K562 (cell line): Measurements from ENCODE around the gene BIK. TPM values are rescaled to one million over a fixed set of nuclear protein-coding genes. Genes with fewer than 3 reads are reported as not detected.

Experiments
- L3MBTL2 ChIP-seq: fragments of 450-650 bp; IDR thresholded peaks from 2 replicates; pipeline ENCODE4 v1.6.1; 2016; ENCODE audit warnings: mild to moderate bottlenecking, moderate library complexity
- PBX2 ChIP-seq, 2 experiments: IDR thresholded peaks in 1 of 2; conservative IDR thresholded peaks in 1 of 2; 2 replicates each; pipeline ENCODE4 v1.6.1; 2016; ENCODE audit warnings: low read depth in 2 of 2, mild to moderate bottlenecking in 1 of 2, missing compliant biosample characterization in 1 of 2, missing genetic modification characterization in 1 of 2, moderate library complexity in 1 of 2
- SOX6 ChIP-seq: fragments of 450-650 bp; IDR thresholded peaks from 2 replicates; pipeline ENCODE4 v1.6.1; 2014; ENCODE audit warnings: mild to moderate bottlenecking
- XRCC3 ChIP-seq: fragments of 450-650 bp; IDR thresholded peaks from 2 replicates; pipeline ENCODE4 v1.6.1; 2017; ENCODE audit warnings: mild to moderate bottlenecking, moderate library complexity
- ZC3H8 ChIP-seq: fragments of 450-650 bp; IDR thresholded peaks from 2 replicates; pipeline ENCODE4 v1.6.1; 2017
- polyA plus RNA-seq, 8 experiments: library from polyadenylated mRNA; depleted of rRNA in 4 of 8; stranded (reverse) in 5 of 8; unstranded in 3 of 8; fragments of >200 nt; fragmentation: Nextera tagmentation in 2 of 8; fragmentation: Illumina TruSeq in 1 of 8; extraction: Ambion mirVana in 2 of 8; extraction: Trizol in 1 of 8; gene quantifications; 2 replicates each; pipeline versions ENCODE4 v1.2.1 to v1.2.3, GENCODE V29; 2011 to 2014; ENCODE audit warnings: inconsistent platforms in 1 of 8, missing spikeins in 1 of 8
- total RNA-seq, 7 experiments: library from RNA; depleted of rRNA in 6 of 7; stranded (reverse); fragments of >200 nt in 6 of 7; fragmentation: Illumina TruSeq in 2 of 7; extraction: Trizol in 2 of 7; gene quantifications; 2 replicates each; pipeline versions ENCODE4 v1.2.1 to v1.2.3, GENCODE V29; 2011 to 2021; ENCODE audit warnings: low replicate concordance in 1 of 7
- TF ChIP-seq, protein P1 (sequence below), 2 experiments: fragments of 450-650 bp in 1 of 2; sonication (generic) in 1 of 2; formaldehyde crosslinking in 1 of 2; IDR thresholded peaks; 2 replicates each; pipeline versions ENCODE4 v1.7.1 to v1.9.0; 2016 to 2022; ENCODE audit warnings: inconsistent platforms in 1 of 2, mild to moderate bottlenecking in 1 of 2, missing genetic modification reagents in 1 of 2

BIK gene
- total and polyA plus RNA-seq, 9 of the 15 experiments (the other 6 are each of a cell fraction or from before 2014, with no cell fraction given): 0.08 to 0.23 (median 0.18) TPM; not detected in 4

DNA sequence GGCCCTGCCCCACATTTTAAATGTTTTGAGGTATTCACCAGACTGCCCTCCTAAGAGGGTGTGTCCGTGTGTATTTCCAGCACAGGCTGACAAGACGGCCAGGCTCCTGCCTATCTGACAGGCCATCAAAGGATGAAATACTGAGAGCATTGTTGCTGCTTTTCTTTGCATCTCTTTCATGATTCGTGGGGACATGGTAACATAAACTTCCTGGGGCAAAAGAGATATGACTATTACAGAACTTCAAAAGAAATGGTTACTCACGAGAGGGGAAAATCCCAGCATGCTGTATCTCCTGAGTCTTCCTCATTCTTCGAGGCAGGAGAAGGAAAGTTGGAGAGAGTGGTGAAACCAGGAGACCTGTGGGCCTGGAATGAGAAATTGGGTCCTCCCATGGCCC lies 10.3 kb upstream of the BIK start (continued):
- TF ChIP-seq PBX2 (CRISPR knock-in tag; IDR thresholded peaks at IDR 0.05; ENCODE audit: low read depth) (no peak), PBX2 (tag; conservative IDR thresholded peaks at IDR 0.05; ENCODE audit: low read depth) (peak; percentile 77), ZC3H8 (no peak), XRCC3 (no peak), SOX6 (peak; percentile 33; the same call in 1 of the 2 replicates), L3MBTL2 (peak; percentile 13; the same call in 1 of the 2 replicates)
- TF ChIP-seq, protein P1, sequence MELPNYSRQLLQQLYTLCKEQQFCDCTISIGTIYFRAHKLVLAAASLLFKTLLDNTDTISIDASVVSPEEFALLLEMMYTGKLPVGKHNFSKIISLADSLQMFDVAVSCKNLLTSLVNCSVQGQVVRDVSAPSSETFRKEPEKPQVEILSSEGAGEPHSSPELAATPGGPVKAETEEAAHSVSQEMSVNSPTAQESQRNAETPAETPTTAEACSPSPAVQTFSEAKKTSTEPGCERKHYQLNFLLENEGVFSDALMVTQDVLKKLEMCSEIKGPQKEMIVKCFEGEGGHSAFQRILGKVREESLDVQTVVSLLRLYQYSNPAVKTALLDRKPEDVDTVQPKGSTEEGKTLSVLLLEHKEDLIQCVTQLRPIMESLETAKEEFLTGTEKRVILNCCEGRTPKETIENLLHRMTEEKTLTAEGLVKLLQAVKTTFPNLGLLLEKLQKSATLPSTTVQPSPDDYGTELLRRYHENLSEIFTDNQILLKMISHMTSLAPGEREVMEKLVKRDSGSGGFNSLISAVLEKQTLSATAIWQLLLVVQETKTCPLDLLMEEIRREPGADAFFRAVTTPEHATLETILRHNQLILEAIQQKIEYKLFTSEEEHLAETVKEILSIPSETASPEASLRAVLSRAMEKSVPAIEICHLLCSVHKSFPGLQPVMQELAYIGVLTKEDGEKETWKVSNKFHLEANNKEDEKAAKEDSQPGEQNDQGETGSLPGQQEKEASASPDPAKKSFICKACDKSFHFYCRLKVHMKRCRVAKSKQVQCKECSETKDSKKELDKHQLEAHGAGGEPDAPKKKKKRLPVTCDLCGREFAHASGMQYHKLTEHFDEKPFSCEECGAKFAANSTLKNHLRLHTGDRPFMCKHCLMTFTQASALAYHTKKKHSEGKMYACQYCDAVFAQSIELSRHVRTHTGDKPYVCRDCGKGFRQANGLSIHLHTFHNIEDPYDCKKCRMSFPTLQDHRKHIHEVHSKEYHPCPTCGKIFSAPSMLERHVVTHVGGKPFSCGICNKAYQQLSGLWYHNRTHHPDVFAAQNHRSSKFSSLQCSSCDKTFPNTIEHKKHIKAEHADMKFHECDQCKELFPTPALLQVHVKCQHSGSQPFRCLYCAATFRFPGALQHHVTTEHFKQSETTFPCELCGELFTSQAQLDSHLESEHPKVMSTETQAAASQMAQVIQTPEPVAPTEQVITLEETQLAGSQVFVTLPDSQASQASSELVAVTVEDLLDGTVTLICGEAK (IDR thresholded peaks at IDR 0.05): no peak
- TF ChIP-seq, protein P1 (CRISPR knock-in tag; IDR thresholded peaks at IDR 0.05): no peak
